Measurements from ENCODE around the gene TEK.

TEK gene

GRCh38 chr9:27124151-27124550 lies 15.1 kb downstream of the TEK start:
- no peak for DNase-seq (ENCODE audit: low read depth, low spot score)

DNA sequence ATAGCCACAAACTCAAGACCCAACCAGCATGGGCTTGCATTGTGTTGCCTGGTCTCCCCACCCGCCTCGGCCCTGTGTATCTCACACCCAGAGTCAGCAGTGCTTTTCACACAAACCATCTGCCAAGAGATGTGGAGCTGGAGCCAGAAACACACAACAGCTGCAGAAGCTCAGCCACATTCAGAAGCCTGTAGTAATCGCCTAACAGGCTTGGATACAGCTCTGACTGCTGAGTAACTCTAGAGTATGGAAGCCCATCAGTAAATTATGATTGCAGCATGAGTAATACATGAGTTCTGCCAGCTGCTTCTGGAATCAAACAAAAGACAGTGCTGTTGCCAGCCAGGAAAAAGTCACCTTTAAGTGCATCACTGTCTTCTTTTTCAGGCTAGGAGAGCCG lies 16.0 kb downstream of the TEK start:
- peak; percentile 26 for DNase-seq (ENCODE audit: low read depth, low spot score)

- DNase-seq (ENCODE audit: low read depth, low spot score) = no peak
These were observed 16.9 kb downstream of the TEK start for GRCh38 chr9:27125936-27126335.

DNA sequence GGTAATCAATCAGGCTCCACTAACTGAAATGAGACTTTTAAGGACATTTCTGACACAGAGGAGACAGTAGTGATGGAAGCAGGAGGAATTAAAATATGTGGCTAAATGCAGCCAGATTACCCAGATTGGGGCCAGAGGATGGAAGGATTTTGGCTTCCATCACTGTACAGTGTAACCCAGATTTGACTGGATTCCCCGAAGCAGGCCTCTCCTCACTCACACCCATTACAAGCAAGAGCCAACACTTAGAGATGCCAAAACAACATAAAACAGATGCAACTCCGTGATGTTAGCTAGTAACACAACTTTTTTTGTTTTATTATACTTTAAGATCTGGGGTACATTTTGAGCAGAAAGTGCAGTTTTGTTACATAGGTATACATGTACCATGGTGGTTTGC lies 17.6 kb downstream of the TEK start:
- DNase-seq (ENCODE audit: low read depth, low spot score) = no peak

DNA sequence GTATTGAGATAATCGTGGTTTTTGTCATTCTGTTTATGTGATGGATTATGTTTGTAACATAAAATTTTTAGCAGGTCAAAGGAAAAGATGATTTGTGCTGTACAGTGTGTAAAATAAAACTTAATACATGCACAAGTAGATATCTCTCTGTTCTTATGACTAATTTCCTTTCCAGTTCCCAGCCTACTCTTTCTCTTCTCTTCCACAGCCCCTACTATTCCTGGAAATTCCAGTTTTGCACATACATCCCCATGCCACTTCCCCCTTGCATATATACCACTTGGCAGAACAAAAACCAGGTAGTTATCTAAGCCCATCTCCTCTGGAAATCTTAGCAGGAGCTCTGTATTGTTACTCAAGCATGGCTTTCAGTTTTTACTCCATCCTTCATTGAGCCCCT lies 20.2 kb downstream of the TEK start:
- DNase-seq (ENCODE audit: low read depth, low spot score) = no peak

- no peak for DNase-seq (ENCODE audit: low read depth, low spot score)
These were observed 22.7 kb downstream of the TEK start for GRCh38 chr9:27131731-27132130.

DNA sequence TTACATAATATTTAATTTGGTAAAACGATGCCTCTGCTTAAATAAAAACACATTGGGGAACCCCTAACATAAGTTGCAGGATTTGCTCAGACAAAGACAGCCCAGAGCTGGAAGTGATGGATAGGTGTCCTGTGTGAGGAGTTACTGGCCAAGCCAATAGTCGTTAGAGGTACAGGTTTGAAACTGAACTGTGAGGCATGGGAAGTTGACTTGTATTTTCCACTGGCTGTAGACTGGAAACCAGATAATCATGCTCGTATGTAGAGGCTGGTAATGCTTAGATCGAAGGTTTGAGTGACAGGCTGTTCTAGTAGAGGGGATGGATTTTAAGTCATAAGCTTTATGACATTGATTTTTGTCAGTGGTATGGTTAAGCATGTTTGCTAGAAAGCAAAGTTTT lies 24.8 kb downstream of the TEK start:
- DNase-seq (ENCODE audit: low read depth, low spot score) = no peak

DNA sequence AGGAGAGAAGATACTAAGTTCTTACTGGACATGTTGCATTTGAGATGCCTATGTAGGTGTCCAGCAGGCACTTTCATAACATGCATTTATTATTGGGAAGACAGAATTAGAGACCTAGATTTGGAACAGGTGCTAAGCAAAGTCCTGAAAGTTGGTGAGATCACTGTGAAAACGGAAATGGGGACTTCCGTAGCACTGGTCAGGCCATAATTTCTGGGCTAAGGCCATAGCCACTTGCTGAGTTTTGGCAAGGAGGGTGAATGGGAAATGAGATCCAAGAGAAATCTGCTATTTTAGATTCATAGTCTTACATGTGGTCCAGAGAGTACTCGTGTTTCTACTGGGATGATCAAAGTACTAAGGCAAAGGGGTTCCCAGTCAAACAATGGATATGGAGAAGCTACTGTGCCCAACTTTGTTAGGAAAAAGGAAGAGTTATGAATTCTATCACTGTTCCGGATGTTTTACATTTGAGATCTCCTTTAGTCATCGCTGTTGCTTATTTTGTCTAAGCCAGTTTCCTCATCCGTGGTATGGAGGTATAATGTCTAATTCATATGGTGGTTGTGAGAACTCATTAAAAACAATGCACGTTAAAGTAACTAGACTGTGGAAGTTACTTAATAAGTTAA lies 33.4 kb downstream of the TEK start:
- no peak for DNase-seq (ENCODE audit: low read depth, low spot score)

DNA sequence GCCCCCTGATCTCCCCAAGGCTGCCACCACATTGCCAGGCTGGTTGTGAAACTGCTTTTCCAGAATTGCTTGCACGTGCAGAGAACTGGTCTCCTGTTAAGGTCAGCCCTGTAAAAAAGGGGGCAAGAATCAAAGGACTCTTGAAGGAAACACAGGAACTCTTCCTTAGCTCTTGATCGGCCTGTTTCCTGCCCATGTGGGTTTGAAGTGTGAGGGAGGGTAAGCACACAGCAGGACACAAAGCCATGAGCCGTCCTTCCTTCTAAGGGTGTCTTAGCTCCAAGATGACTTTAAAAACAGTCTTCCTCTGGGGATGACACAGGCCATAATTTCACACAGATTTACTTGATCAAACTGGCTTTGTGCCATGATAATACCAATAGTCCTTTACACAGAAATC lies 36.1 kb downstream of the TEK start:
- DNase-seq (ENCODE audit: low read depth, low spot score) = no peak

GRCh38 chr9:27149651-27150050 lies 40.6 kb downstream of the TEK start:
- no peak for DNase-seq (ENCODE audit: low read depth, low spot score)

DNA sequence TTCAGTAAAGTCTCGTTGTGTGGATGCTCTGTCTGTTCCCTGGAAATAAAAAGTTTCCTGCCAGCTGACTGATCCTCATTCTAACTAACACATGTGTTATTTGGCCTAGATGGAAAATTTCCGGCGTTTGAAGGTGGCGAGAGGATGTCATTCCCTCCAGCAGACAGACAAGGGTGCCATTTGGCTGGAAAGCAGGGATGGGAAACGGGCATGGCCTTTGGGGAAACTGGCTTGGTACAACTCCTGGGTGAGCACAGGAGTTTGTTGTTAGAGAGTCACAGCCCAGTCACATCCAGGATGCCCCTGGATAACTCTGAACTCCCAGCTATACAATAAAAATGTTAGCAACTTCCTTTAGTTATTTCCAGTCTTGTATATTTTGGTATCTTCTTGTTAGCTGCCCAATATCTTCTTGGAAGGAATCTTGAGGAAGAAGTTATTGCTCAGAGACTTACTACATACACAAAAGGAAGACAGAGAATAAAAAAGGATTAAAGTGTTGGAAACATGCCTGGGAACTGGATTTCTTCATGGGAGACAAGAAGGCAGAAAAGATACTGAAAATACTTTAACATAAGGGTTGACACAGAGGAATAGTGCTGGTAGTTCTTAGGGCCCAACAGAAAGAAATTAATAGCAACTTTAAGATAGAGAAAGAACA lies 41.9 kb downstream of the TEK start:
- no peak for DNase-seq (ENCODE audit: low read depth, low spot score)

DNA sequence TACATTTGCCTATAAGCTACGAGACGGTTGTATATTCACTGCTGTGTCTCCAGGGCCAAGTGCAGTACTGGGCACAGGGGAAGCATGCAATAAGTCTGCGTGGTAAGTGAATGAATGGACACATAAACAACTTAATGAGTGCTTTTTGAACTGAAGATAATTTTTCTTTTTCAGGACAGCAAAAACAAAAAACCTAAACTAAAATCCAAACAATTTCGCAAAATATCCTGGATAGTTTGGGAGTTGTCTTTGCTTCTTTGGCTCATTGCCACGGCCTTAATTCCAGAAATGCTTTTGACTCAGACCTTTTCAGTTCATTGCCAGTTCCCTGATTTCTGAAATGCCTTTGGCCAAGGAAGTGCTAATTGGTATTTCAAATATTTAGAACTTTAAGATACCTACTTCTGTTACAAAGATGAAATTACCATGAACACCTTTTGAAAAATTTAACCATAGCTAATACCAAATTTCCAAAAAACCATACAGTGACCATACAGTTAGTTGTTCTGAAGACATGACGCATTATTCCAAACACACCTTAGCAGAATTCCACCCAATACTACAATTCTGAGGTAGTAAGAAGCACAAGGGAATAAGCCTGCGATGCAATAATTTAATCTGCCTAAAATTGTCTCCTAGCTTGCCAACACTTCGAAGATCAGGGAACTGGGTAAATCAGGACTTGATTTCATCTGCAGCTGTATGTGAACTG lies 42.8 kb downstream of the TEK start:
- DNase-seq (ENCODE audit: low read depth, low spot score) = no peak

- no peak for DNase-seq (ENCODE audit: low read depth, low spot score)
These were observed 43.3 kb downstream of the TEK start for GRCh38 chr9:27152405-27152718.

GRCh38 chr9:27154908-27155307 lies 45.9 kb downstream of the TEK start:
- DNase-seq (ENCODE audit: low read depth, low spot score) = no peak

GRCh38 chr9:27157097-27157496 lies 48.1 kb downstream of the TEK start:
- DNase-seq (ENCODE audit: low read depth, low spot score) = no peak

- no peak for DNase-seq (ENCODE audit: low read depth, low spot score)
These were observed 48.7 kb downstream of the TEK start for GRCh38 chr9:27157736-27158135.

- DNase-seq (ENCODE audit: low read depth, low spot score) = no peak
These were observed 51.6 kb downstream of the TEK start for GRCh38 chr9:27160636-27161035.

GRCh38 chr9:27162045-27162444 lies 53.0 kb downstream of the TEK start:
- peak; percentile 68 for DNase-seq (ENCODE audit: low read depth, low spot score)

DNA sequence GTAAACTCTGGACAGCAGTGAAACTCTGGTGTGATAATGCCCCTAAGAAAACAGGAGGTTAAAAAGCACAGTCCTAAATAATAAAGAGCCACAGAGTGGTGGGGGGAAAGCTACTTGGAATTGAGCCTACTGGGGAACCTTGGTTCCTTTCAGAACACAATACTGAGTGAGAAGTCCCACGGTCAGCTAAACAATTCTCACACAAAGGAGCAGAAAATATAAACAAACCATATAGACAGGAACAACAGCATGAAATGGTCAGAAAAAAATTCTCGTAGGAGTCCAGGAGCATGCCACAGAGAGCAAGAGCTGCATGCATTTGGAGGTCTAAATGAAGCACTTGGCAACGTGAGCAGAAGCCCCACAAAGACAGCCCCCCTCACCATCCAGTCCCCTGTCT lies 56.0 kb downstream of the TEK start:
- DNase-seq (ENCODE audit: low read depth, low spot score) = no peak

DNA sequence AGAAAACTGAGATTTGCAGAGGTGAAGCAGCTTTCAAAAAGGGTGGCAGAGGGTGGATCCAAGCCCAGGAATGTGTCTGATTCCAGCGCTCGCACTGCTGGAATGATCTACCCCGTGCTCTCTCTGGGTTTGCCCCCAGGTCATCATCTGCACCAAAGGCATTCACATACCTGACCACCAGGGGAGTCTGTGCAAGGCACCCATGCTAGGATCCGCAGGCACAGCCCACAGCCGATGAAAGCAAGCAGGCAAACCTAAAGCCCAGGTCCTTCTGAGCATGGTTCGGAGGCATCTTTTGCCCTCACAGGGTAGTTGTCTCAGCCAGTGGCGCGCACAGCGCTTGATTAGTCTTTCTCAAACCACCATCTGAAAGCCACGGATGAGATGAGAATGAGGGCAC lies 56.6 kb downstream of the TEK start:
- DNase-seq (ENCODE audit: low read depth, low spot score) = no peak

DNA sequence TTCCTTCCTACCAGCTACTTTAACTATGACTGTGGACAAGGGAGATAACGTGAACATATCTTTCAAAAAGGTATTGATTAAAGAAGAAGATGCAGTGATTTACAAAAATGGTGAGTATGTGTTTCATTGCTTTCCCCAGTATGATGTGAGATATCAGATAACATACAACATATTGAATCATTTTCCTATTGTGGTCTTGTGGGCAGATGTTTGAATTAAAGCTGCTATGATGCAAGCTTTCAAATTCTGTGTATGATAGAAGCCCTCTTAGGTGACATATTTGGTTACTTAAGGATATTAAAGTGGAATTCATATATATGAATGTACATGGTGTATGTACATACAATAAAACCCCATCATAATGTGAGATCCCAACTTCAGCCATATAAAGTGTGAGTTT lies 59.5 kb downstream of the TEK start:
- DNase-seq (ENCODE audit: low read depth, low spot score) = no peak

GRCh38 chr9:27168951-27169350 lies 59.9 kb downstream of the TEK start:
- no peak for DNase-seq (ENCODE audit: low read depth, low spot score)

GRCh38 chr9:27176971-27177370 lies 67.9 kb downstream of the TEK start:
- no peak for DNase-seq (ENCODE audit: low read depth, low spot score)

All from brain pericyte (primary cell).